ENCODE measurements around the gene PPP1R26. TPM values are rescaled to one million over a fixed set of nuclear protein-coding genes. Genes with fewer than 3 reads are reported as not detected.

Gene PPP1R26
- total and polyA plus RNA-seq, 9 of the 15 experiments (the other 6 are each of a cell fraction or from before 2014, with no cell fraction given): 0.77 to 26.8 (median 9.3) TPM

GRCh38 chr9:135533113-135533512, 53.5 kb downstream of the PPP1R26 start:
- BruUV-seq (replicated peaks): no TSS peak
- peak; percentile 64 for ATAC-seq
- H3K9me1 ChIP-seq (ENCODE audit: control insufficient read depth, insufficient read depth, low read length): no peaks in the 10 kb centered on the region

More at GRCh38 chr9:135533113-135533512, 53.5 kb downstream of the PPP1R26 start:
- Histone ChIP-seq H3K4me2 (ENCODE audit: insufficient read depth, low read length) (no peak overlapping the region), H3K9me3 (replicated peaks; ENCODE audit: control insufficient read depth, insufficient read depth, low read depth, low read length) (no peaks in the 10 kb centered on the region), H3K4me1 (replicated peaks in 1 of 2; ENCODE audit: control insufficient read depth in 2 of 2, insufficient read depth in 2 of 2, low read length in 2 of 2) (no peaks in the 10 kb centered on the region), H3K9ac (ENCODE audit: insufficient read depth in 1 of 2, low read depth in 2 of 2, low read length in 2 of 2) (no peak overlapping the region), H2AFZ (ENCODE audit: low read depth, low read length) (no peak overlapping the region), H3K27me3 (ENCODE audit: control insufficient read depth in 2 of 2, insufficient read depth in 2 of 2, low read length in 2 of 2) (peaks cover 10 to 30% of the 10 kb centered on the region in 2 experiments; a peak in 3 of 5 replicates), H4K20me1 (replicated peaks; ENCODE audit: control insufficient read depth, insufficient read depth, low read length) (no peaks in the 10 kb centered on the region), H3K27ac (ENCODE audit: extremely low read depth, low read depth, low read length) (no peak overlapping the region), H3K4me3 (no peak overlapping the region), H3K79me2 (ENCODE audit: control insufficient read depth, insufficient read depth, low read length) (no peaks in the 10 kb centered on the region), H3K36me3 (ENCODE audit: control insufficient read depth, insufficient read depth, low read length) (no peaks in the 10 kb centered on the region)
- FAIRE-seq (no peak), DNase-seq (ENCODE audit: extremely low read depth in 1 of 4, low spot score in 3 of 4) (peak in 2 of 4 experiments; percentile 25 to 27)
- CTCF ChIA-PET (ENCODE audit: low intra/inter-chr PET ratio): no interaction called here
- in situ Hi-C loops (cut with MboI): no loop called here
- intact Hi-C loops (cut with micrococcal nuclease): no loop called here
- WGBS (ENCODE audit: insufficient coverage, low coverage, missing lambda C conversion rate): 32% methylated on average over 3 of the region's 3 CpGs
- TF ChIP-seq ZNF184 (CRISPR knock-in tag; IDR thresholded peaks at IDR 0.05): no peak
- TF ChIP-seq ZNF507 (tag; conservative IDR thresholded peaks at IDR 0.05): no peak
- no peak for TF ChIP-seq FOS (IDR thresholded peaks at IDR 0.05; ENCODE audit: extremely low read depth, insufficient read length)
- TF ChIP-seq VEZF1 (CRISPR knock-in tag; IDR thresholded peaks at IDR 0.05): no peak
- no peak for TF ChIP-seq KAT7 (CRISPR knock-in tag; IDR thresholded peaks at IDR 0.05; ENCODE audit: borderline replicate concordance)
- TF ChIP-seq BCOR (IDR thresholded peaks at IDR 0.05): no peak
- TF ChIP-seq RNF219 (CRISPR knock-in tag; IDR thresholded peaks at IDR 0.05): no peak
- no peak for TF ChIP-seq HDAC8 (tag; IDR thresholded peaks at IDR 0.05)
- no peak for TF ChIP-seq NR1H2 (CRISPR knock-in tag; IDR thresholded peaks at IDR 0.05)
- no peak for TF ChIP-seq MYC (IDR thresholded peaks at IDR 0.05; ENCODE audit: low read depth, low read length)
- TF ChIP-seq MYC (CRISPR knock-in tag; IDR thresholded peaks at IDR 0.05; ENCODE audit: borderline replicate concordance, low read depth): no peak
- TF ChIP-seq NFRKB (IDR thresholded peaks at IDR 0.05; ENCODE audit: low read depth): no peak
- no peak for TF ChIP-seq U2AF2 (optimal IDR thresholded peaks at IDR 0.05; ENCODE audit: low read depth, low read length)
- POLR2A ChIA-PET: interaction anchor here (0.6 kb wide), 1 partner anchor 33 kb away, joined by 3 read pairs; no protein-coding TSS in a partner anchor

Data from K562 (cell line).